ENCODE data around the gene NEGR1.

Gene NEGR1

GRCh38 chr1:71490432-71490831, 791.9 kb downstream of the NEGR1 start:
- no peak for TF ChIP-seq CTCF (IDR thresholded peaks at IDR 0.05; ENCODE audit: borderline replicate concordance, insufficient read depth, low read depth, low read length)
- no peak overlapping the region for H3K4me3 ChIP-seq (ENCODE audit: low read depth, low read length)

GRCh38 chr1:71488555-71489252, 793.6 kb downstream of the NEGR1 start:
- no peak overlapping the region for H3K4me3 ChIP-seq (ENCODE audit: low read depth, low read length)
- TF ChIP-seq CTCF (IDR thresholded peaks at IDR 0.05; ENCODE audit: borderline replicate concordance, insufficient read depth, low read depth, low read length), result no peak

- no peak for TF ChIP-seq CTCF (IDR thresholded peaks at IDR 0.05; ENCODE audit: borderline replicate concordance, insufficient read depth, low read depth, low read length)
- no peak overlapping the region for H3K4me3 ChIP-seq (ENCODE audit: low read depth, low read length)
Measured at GRCh38 chr1:71473331-71473730, 809.0 kb downstream of the NEGR1 start.

GRCh38 chr1:71465093-71465492, 817.2 kb downstream of the NEGR1 start:
- H3K4me3 ChIP-seq (ENCODE audit: low read depth, low read length), result no peak overlapping the region
- no peak for TF ChIP-seq CTCF (IDR thresholded peaks at IDR 0.05; ENCODE audit: borderline replicate concordance, insufficient read depth, low read depth, low read length)

- H3K4me3 ChIP-seq (ENCODE audit: low read depth, low read length), result no peak overlapping the region
- TF ChIP-seq CTCF (IDR thresholded peaks at IDR 0.05; ENCODE audit: borderline replicate concordance, insufficient read depth, low read depth, low read length), result no peak
Measured at GRCh38 chr1:71464016-71464415, 818.3 kb downstream of the NEGR1 start.

GRCh38 chr1:71463144-71463543, 819.2 kb downstream of the NEGR1 start:
- TF ChIP-seq CTCF (IDR thresholded peaks at IDR 0.05; ENCODE audit: borderline replicate concordance, insufficient read depth, low read depth, low read length), result no peak
- no peak overlapping the region for H3K4me3 ChIP-seq (ENCODE audit: low read depth, low read length)

- H3K4me3 ChIP-seq (ENCODE audit: low read depth, low read length), result no peak overlapping the region
- no peak for TF ChIP-seq CTCF (IDR thresholded peaks at IDR 0.05; ENCODE audit: borderline replicate concordance, insufficient read depth, low read depth, low read length)
Measured at GRCh38 chr1:71462247-71462646, 820.1 kb downstream of the NEGR1 start.
